Ovary (tissue), 9 donors: ENCODE data around the gene VAV2. TPM values are rescaled to one million over a fixed set of nuclear protein-coding genes. Genes with fewer than 3 reads are reported as not detected.

ENCODE experiments used
- DNase-seq, 5 donors: peaks; one replicate each; pipeline ENCODE4 v3.0.0-alpha.2; 2019 to 2020
- H3K27ac ChIP-seq, 2 donors: fragments of 200-600 bp; one replicate each; pipeline versions ENCODE4 v1.5.1 to v1.8.0; 2019 to 2022
- H3K27me3 ChIP-seq: fragments of 200-600 bp; one replicate; pipeline ENCODE4 v1.8.0; 2022
- H3K36me3 ChIP-seq: fragments of 200-600 bp; sonication (generic); one replicate; pipeline ENCODE4 v1.5.1; 2019
- H3K4me1 ChIP-seq: one replicate; pipeline ENCODE4 v1.8.1; 2013; ENCODE audit warnings: mild to moderate bottlenecking, moderate library complexity; ENCODE audit not compliant: insufficient read depth
- H3K4me3 ChIP-seq: fragments of 200-600 bp; sonication (generic); one replicate; pipeline ENCODE4 v1.5.1; 2017
- H3K9me3 ChIP-seq, 2 donors: fragments of 200-600 bp in 1 of 2; sonication (generic) in 1 of 2; one replicate each; pipeline versions ENCODE4 v1.5.1 to v1.8.1; 2013 to 2019; ENCODE audit warnings: mild to moderate bottlenecking in 1 of 2, moderate library complexity in 1 of 2
- CTCF ChIP-seq, 3 donors: fragments of 450-650 bp in 2 of 3; fragments of 200-600 bp in 1 of 3; IDR thresholded peaks; one replicate each; pipeline versions ENCODE4 v1.5.1 to v1.8.0; 2016 to 2022; ENCODE audit warnings: antibody characterized with exemption in 3 of 3, mild to moderate bottlenecking in 1 of 3
- EP300 ChIP-seq: sonication (generic); formaldehyde crosslinking; IDR thresholded peaks from one replicate; pipeline ENCODE4 v1.6.1; 2017; ENCODE audit warnings: antibody characterized with exemption
- POLR2A ChIP-seq: fragments of 450-650 bp; IDR thresholded peaks from one replicate; pipeline ENCODE4 v1.6.1; 2017; ENCODE audit warnings: antibody characterized with exemption, mild to moderate bottlenecking, moderate library complexity
- WGBS, 3 donors: extraction: QIAGEN DNeasy Blood & Tissue Kit in 1 of 3; methylation state at CpG; one replicate each; pipeline versions ENCODE4 v1.1.5 to v1.1.7; 2013 to 2017; 5-methylcytosine and 5-hydroxymethylcytosine counted together
- intact Hi-C, 4 donors: fragments of 100-400 bp; cut with DNase I; formaldehyde crosslinking; loops; one replicate each; pipeline versions ENCODE4 v1.11.0 to v1.15.1; 2022 to 2023
- polyA plus RNA-seq, 2 donors: library from polyadenylated mRNA; stranded (reverse); fragments of 200-250 nt in 1 of 2; fragments of 350-450 nt in 1 of 2; fragmentation: Illumina TruSeq in 1 of 2; extraction: RNeasy Lipid Tissue Mini Kit (QIAGEN cat#74804) in 1 of 2; gene quantifications; one replicate each; pipeline ENCODE4 v1.2.3, GENCODE V29; 2013 to 2014
- total RNA-seq, 7 donors: library from RNA; depleted of rRNA in 2 of 7; stranded (reverse); fragments of >200 nt in 2 of 7; fragmentation: NEBNext Ultra II Directional in 3 of 7; extraction: Animal tissue kit (Norgen Biotek cat#: 25700) in 3 of 7; gene quantifications; one replicate each; pipeline versions ENCODE4 v1.1.0 to v1.2.4, GENCODE V29; 2016 to 2023
- donor health status: DM: no; HTN: no; CAD: no; lungs with moderate emphysema.
- donor health status: DM: no; HTN: no; CAD: no.
- donor health status: Bipolar disorder and iron deficiency.
- donor health status: DM: yes; HTN: yes; CAD: no.
- donor health status: DM: no; HTN: no; CAD: no.
- donor health status: DM: yes; HTN: yes; CAD: no.

VAV2 gene
- total and polyA plus RNA-seq, 9 donors, result 3.7 to 14.1 (median 7.8) TPM

GRCh38 chr9:133888048-133888808, 103.9 kb downstream of the VAV2 start:
- Histone ChIP-seq H3K27me3 (no peaks in the 10 kb centered on the region), H3K36me3 (no peaks in the 10 kb centered on the region), H3K4me1 (peaks cover 7% of the 10 kb centered on the region), H3K9me3 (no peaks in the 10 kb centered on the region), H3K27ac (no peak overlapping the region), H3K4me3 (no peak overlapping the region)
- 82 to 87% (median 85%) methylated on average over 25 of the region's 25 CpGs for WGBS, 3 donors
- intact Hi-C loops, result no loop called here
- no peak for TF ChIP-seq POLR2A
- no peak for TF ChIP-seq EP300
- no peak for TF ChIP-seq CTCF (IDR thresholded peaks at IDR 0.05)
- no peak for DNase-seq

- intact Hi-C loops, result no loop called here
- no peak for TF ChIP-seq POLR2A
- no peak for TF ChIP-seq CTCF (IDR thresholded peaks at IDR 0.05)
- TF ChIP-seq EP300, result no peak
- H3K9me3 ChIP-seq, result no peaks in the 10 kb centered on the region
- peaks cover 7% of the 10 kb centered on the region for H3K4me1 ChIP-seq
- no peaks in the 10 kb centered on the region for H3K36me3 ChIP-seq
- DNase-seq, result no peak
- H3K4me3 ChIP-seq, result no peak overlapping the region
- no peak overlapping the region for H3K27ac ChIP-seq
- 95 to 97% (median 96%) methylated on average over 18 of the region's 18 CpGs for WGBS, 3 donors
- H3K27me3 ChIP-seq, result no peaks in the 10 kb centered on the region
These were observed 104.5 kb downstream of the VAV2 start for GRCh38 chr9:133887540-133888047.

- Histone ChIP-seq H3K27ac (no peak overlapping the region), H3K9me3 (no peaks in the 10 kb centered on the region), H3K36me3 (no peaks in the 10 kb centered on the region), H3K4me1 (peaks cover 7% of the 10 kb centered on the region), H3K4me3 (no peak overlapping the region), H3K27me3 (no peaks in the 10 kb centered on the region)
- intact Hi-C loops, result no loop called here
- no peak for DNase-seq
- TF ChIP-seq CTCF (IDR thresholded peaks at IDR 0.05), result no peak
- no peak for TF ChIP-seq EP300
- TF ChIP-seq POLR2A, result no peak
- WGBS, 3 donors, result 87 to 90% (median 87%) methylated on average over 12 to 14 of the region's 14 CpGs
These were observed 105.3 kb downstream of the VAV2 start for GRCh38 chr9:133886563-133887501.

GRCh38 chr9:133884907-133885744, 107.0 kb downstream of the VAV2 start:
- intact Hi-C loops, result no loop called here
- no peak overlapping the region for H3K4me3 ChIP-seq
- peak in 3 of 5 donors; percentile 23 to 63 (median 53) for DNase-seq
- no peaks in the 10 kb centered on the region for H3K9me3 ChIP-seq
- H3K36me3 ChIP-seq, result no peaks in the 10 kb centered on the region
- TF ChIP-seq EP300 (no peak), CTCF (IDR thresholded peaks at IDR 0.05) (no peak), POLR2A (no peak)
- no peak overlapping the region for H3K27ac ChIP-seq
- H3K4me1 ChIP-seq, result peaks cover 12% of the 10 kb centered on the region
- H3K27me3 ChIP-seq, result no peaks in the 10 kb centered on the region
- WGBS, 3 donors, result 31 to 47% (median 47%) methylated on average over 16 to 19 of the region's 19 CpGs
